Activated CD4-positive, alpha-beta T cell treated with anti-CD3 and anti-CD28 coated beads, Interleukin-2, amount 10 ng/mL, durations not matched to agents 7 days and 5 days (primary cell): ENCODE data around the gene EXO1. TPM values are rescaled to one million over a fixed set of nuclear protein-coding genes. Genes with fewer than 3 reads are reported as not detected.
"Not testable (repeated sequence)": the region's sequence is repeated elsewhere in the genome, so short reads cannot be mapped to it uniquely, and the experiment has no call there.

ENCODE experiments used
- CTCF ChIA-PET: fragments of 350-600 bp; sonication (Branson Sonifier 250); formaldehyde crosslinking; loops from one replicate; lab custom pipeline; 2021; ENCODE audit warnings: antibody characterized with exemption; lab: Charles Lee
- POLR2A ChIA-PET: fragments of 350-600 bp; sonication (Branson Sonifier 250); formaldehyde crosslinking; loops from one replicate; lab custom pipeline; 2021; ENCODE audit warnings: antibody characterized with exemption; lab: Charles Lee
- DNase-seq: peaks from one replicate; pipeline ENCODE4 v3.0.0-alpha.2; 2020
- H3K27ac Mint-ChIP-seq: one replicate; pipeline ENCODE4 v1.8.0; 2021; ENCODE audit warnings: mild to moderate bottlenecking, moderate library complexity, mixed read lengths
- H3K27me3 Mint-ChIP-seq: one replicate; pipeline ENCODE4 v1.8.0; 2021; ENCODE audit warnings: mixed read lengths
- H3K36me3 Mint-ChIP-seq: one replicate; pipeline ENCODE4 v1.8.0; 2021; ENCODE audit warnings: low read depth, mixed read lengths
- H3K4me1 Mint-ChIP-seq: one replicate; pipeline ENCODE4 v1.8.0; 2021; ENCODE audit warnings: mixed read lengths
- H3K4me3 Mint-ChIP-seq: one replicate; pipeline ENCODE4 v1.8.0; 2021; ENCODE audit warnings: mild to moderate bottlenecking, moderate library complexity, mixed read lengths
- H3K9me3 Mint-ChIP-seq: one replicate; pipeline ENCODE4 v1.8.0; 2021; ENCODE audit warnings: mixed read lengths
- total RNA-seq, 2 experiments: library from RNA; stranded (reverse); gene quantifications; one replicate each; pipeline ENCODE4 v1.2.3, GENCODE V29; 2021

Gene EXO1
- total RNA-seq, 2 experiments from 2014 or later = 41.3 to 44.4 TPM

DNA sequence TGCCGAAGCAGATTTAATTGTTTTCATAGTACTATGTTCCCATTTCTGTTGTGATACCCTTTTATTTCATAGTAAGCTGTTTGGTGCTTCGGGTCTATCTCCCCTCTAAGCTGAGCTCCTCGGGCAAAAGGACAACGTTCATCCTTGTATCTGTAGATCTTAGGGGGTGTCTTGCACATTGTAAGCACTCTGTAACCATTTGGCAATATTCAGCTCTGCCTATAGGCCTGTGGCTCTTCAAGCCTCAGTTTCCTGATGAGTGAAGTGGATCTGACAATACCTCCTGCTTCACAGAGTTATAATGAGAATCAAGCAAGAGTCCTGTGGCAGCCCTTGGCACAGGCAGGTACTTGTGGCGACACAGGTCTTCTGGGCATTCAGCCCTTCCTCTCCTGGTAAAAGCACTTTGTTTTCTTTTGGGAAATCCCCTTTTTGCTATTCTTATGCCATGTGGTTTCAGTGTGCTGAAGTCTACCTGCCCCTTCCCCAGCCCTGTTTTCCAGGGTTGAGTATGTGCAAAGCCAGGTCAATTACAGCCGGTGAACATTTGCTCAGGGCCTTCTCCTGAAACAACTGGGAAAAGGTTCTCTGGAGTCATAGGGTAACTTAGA lies 8.5 kb upstream of the EXO1 start:
- DNase-seq = no peak
- CTCF ChIA-PET = no interaction called here
- Mint-ChIP-seq H3K4me3 (no peak overlapping the region), H3K9me3 (no peaks in the 10 kb centered on the region), H3K27ac (no peak overlapping the region), H3K4me1 (peaks cover 10% of the 10 kb centered on the region), H3K36me3 (no peaks in the 10 kb centered on the region), H3K27me3 (peaks cover 14% of the 10 kb centered on the region)
- POLR2A ChIA-PET = no interaction called here

DNA sequence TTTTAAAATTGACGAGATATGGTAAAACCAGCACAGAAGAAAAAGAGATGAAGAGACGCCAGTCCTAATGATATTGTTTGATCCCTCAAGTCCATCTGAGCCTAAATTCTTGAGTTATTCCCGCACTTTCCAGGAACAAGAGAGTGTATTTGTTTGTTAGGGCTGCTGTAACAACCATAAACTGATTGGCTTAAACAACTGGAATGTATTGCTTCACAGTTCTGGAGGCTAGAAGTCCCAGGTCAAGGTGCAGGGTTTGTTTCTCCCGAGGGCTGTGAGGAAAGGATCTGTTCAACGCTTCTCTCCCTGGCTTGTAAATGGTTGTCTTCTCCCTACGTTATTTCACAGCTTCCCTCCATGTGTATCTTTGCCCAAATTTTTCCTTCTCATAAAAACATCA lies 7.8 kb upstream of the EXO1 start:
- Mint-ChIP-seq H3K27ac (no peak overlapping the region), H3K36me3 (no peaks in the 10 kb centered on the region), H3K9me3 (no peaks in the 10 kb centered on the region), H3K27me3 (peaks cover 14% of the 10 kb centered on the region), H3K4me1 (peaks cover 10% of the 10 kb centered on the region), H3K4me3 (no peak overlapping the region)
- DNase-seq = no peak
- POLR2A ChIA-PET = no interaction called here
- CTCF ChIA-PET = no interaction called here

DNA sequence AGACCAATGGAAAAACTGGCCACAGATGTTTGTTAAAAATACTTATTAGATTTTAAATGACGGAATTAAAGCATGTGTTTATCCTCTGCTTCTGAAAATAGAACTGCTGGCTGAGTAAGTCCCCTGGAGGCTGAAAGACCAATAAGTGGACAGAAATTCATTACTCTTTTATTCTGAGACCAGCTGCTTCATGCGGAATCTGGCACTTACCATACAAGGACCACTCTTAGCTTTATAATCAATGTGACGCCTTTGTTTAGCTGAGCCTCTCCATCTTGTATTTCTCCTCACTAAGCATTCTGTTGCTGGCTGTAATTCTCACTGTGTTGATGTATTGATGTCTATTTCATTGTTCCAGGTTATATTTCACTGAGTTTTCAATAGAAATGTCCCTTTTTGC lies 6.3 kb upstream of the EXO1 start:
- Mint-ChIP-seq H3K36me3 (no peaks in the 10 kb centered on the region), H3K27me3 (peaks cover 14% of the 10 kb centered on the region), H3K9me3 (no peaks in the 10 kb centered on the region), H3K4me1 (peaks cover 13% of the 10 kb centered on the region), H3K4me3 (no peak overlapping the region), H3K27ac (no peak overlapping the region)
- CTCF ChIA-PET = interaction anchor here (0.8 kb wide), 1 partner anchor 9 kb away, joined by 5 read pairs; no protein-coding TSS in a partner anchor
- POLR2A ChIA-PET = no interaction called here
- DNase-seq = no peak

DNA sequence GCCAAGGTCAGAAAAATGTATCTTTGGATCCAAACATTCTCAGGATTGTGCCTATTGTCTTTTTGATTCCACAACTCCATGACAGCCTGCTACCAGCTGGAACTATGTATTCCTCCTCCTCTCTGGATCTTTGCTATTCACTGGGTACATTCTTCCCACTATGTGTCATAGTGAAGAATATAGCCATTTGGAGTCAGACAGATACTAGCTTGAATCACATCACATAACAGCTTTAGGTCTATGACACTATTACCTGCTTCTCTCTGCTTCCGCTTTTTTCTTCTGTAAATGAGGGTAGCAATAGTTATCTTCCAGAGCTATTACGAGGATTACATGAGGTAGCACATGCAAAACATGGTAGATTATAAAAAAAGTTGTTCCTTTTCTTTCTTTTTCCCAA lies 5.4 kb upstream of the EXO1 start:
- ChIA-PET POLR2A (no interaction called here), CTCF (interaction anchor here (0.8 kb wide), 1 partner anchor 8 kb away, joined by 5 read pairs; no protein-coding TSS in a partner anchor)
- no peak for DNase-seq
- Mint-ChIP-seq H3K27ac (no peak overlapping the region), H3K4me1 (peaks cover 22% of the 10 kb centered on the region), H3K4me3 (no peak overlapping the region), H3K27me3 (peaks cover 12% of the 10 kb centered on the region), H3K36me3 (no peaks in the 10 kb centered on the region), H3K9me3 (no peaks in the 10 kb centered on the region)

DNA sequence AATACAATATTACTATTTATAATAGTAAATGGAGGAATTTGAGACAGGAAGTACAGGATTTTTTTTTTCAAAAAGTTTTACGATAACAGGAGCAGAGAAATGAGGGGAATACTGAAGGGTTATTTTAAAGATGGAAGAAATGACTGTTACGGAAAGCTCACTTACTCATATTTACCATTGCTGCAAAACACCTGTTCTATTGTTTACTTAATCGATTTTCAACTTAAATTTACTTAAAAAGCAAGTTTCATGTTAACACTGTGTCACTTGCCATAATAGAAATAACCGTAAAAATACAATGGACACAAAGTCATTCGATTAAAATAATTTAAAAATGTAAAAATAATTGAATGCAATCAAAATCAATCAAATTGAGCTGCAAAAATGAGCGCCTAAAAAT lies 3.4 kb upstream of the EXO1 start:
- Mint-ChIP-seq H3K9me3 (no peaks in the 10 kb centered on the region), H3K4me1 (peaks cover 30% of the 10 kb centered on the region), H3K27ac (no peak overlapping the region), H3K4me3 (no peak overlapping the region), H3K27me3 (peaks cover 12% of the 10 kb centered on the region), H3K36me3 (peaks cover 13% of the 10 kb centered on the region)
- CTCF ChIA-PET = no interaction called here
- POLR2A ChIA-PET = no interaction called here
- DNase-seq = no peak

DNA sequence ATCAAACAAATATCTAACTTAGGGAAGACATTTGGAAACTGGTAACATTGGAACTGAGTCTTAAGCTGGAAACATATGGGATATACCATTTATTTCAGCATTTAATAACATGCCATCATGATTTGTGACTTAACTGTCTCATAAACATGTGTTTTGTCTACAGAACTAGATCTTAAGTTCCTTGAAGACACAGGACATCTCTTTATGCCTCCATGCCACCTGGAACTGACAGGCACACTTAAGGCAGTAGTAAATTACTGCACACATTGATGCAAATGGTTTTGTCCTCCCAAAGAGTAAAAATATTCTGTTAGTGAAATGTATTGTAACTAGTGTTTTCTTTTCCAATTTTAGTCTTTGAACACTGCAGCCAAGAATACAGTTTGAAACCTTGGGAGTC lies 1.6 kb upstream of the EXO1 start:
- POLR2A ChIA-PET = no interaction called here
- no peaks in the 10 kb centered on the region for H3K9me3 Mint-ChIP-seq
- no peak for DNase-seq
- H3K27ac Mint-ChIP-seq = peak overlapping the region; percentile 100
- peaks cover 12% of the 10 kb centered on the region for H3K27me3 Mint-ChIP-seq
- no peak overlapping the region for H3K4me3 Mint-ChIP-seq
- peaks cover 32% of the 10 kb centered on the region for H3K4me1 Mint-ChIP-seq
- H3K36me3 Mint-ChIP-seq = peaks cover 16% of the 10 kb centered on the region
- CTCF ChIA-PET = no interaction called here

DNA sequence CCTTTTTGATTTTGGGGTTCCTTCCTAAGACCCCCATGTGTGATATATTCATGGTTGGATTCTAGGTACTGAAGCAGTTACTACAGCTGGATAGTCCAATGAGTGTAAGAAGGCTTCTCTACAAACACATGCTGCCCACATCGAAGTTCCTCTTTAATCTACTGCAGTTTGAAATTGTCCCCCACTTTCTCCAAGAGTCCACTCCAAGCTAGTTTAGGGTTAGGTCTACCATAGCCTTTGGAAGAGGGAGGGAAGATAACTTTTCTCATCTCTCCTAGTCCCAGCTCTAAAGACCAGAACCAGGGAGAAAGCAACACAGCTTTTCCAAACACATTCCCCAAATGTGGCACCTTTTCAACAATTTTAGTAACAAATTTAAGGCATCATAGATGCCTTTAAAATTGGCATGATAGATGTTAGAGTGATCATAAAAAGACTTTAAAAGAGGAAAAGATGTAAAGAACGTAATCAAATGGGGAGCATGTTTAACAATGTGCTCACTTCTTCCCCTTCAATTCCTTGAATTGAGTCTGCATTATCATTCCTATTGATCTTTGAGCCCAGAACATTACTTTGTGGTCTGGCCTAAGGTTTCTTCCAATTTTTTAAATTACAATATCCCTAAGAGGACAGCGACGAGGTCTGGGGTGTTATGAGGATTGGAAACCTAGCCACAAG lies 1.0 kb upstream of the EXO1 start:
- no peaks in the 10 kb centered on the region for H3K9me3 Mint-ChIP-seq

DNA sequence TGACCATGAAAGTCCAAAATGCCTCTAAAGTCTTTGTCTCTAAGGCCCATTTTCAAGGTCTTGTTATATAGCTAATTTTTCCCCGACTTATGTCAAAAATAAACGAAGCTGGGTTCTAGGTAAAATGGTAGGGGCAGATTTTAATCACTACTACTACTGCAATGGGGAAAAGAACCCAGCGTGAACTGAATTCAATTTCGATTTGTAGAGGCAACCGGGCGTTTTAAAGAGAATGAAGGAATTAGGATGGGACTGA lies 536 bp upstream of the EXO1 start:
- H3K27me3 Mint-ChIP-seq = peaks cover 12% of the 10 kb centered on the region
- ChIA-PET POLR2A (no interaction called here), CTCF (interaction anchor here (1.0 to 1.2 kb wide), 3 partner anchors 9 to 167 kb away, joined by 3 to 4 read pairs (median 3); no protein-coding TSS in a partner anchor)
- H3K4me3 Mint-ChIP-seq = peak overlapping the region; percentile 89
- DNase-seq = no peak
- H3K9me3 Mint-ChIP-seq = no peaks in the 10 kb centered on the region
- H3K36me3 Mint-ChIP-seq = peaks cover 21% of the 10 kb centered on the region
- H3K4me1 Mint-ChIP-seq = peaks cover 36% of the 10 kb centered on the region
- peak overlapping the region; percentile 100 for H3K27ac Mint-ChIP-seq

More for the DNA sequence above, 1.0 kb upstream of the EXO1 start:
- Mint-ChIP-seq H3K27me3 (peaks cover 12% of the 10 kb centered on the region), H3K4me3 (peak overlapping the region; percentile 89), H3K27ac (peak overlapping the region; percentile 100), H3K4me1 (peaks cover 34% of the 10 kb centered on the region), H3K36me3 (peaks cover 18% of the 10 kb centered on the region)
- ChIA-PET CTCF (interaction anchor here (1.0 to 1.2 kb wide), 3 partner anchors 9 to 167 kb away, joined by 3 to 4 read pairs (median 3); no protein-coding TSS in a partner anchor), POLR2A (no interaction called here)
- DNase-seq = no peak

DNA sequence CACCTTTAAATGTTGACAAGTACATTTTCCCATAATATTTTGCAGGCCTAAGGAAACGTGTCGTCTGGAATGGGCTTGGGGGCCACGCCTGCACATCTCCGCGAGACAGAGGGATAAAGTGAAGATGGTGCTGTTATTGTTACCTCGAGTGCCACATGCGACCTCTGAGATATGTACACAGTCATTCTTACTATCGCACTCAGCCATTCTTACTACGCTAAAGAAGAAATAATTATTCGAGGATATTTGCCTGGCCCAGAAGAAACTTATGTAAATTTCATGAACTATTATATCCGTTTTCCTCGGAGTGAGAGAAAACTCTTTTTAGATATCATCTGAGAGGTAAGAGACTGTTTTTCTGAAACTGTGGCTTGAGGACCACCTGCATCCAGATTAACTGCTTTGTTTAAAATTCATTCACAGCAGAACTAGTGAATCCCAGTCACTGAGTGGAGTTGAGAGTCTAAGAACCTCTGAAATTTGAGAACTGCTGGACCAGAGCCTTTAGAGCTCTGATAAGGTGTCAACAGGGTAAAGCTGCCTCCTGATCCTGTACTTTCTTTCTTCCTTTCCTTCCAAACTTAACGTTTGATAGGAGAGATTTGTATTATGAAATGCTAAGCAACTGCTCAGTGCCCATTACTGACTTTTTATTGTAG lies 811 bp downstream of the EXO1 start:
- POLR2A ChIA-PET = no interaction called here
- Mint-ChIP-seq H3K9me3 (no peaks in the 10 kb centered on the region), H3K27ac (peak overlapping the region; percentile 100), H3K4me3 (peak overlapping the region; percentile 89), H3K27me3 (peaks cover 2% of the 10 kb centered on the region), H3K36me3 (peaks cover 30% of the 10 kb centered on the region), H3K4me1 (peaks cover 38% of the 10 kb centered on the region)
- CTCF ChIA-PET = no interaction called here
- no peak for DNase-seq

DNA sequence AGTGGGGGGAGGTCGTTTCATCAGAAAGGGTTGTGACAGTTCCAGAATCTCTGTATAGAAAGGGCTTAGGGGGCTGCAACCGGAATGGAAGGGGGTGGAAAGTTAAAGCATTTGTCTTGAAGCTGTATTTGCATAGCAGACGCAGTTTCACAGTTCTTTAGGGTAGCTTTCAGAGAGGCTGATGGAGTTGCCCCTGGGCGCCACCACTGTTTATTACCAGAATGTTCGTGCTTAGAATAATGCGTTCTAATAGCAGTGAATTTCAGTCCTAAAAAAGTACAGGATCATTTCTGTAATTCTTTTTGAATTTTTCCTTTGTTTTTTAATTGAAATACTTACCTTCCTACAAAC lies 1.3 kb downstream of the EXO1 start:
- DNase-seq = no peak
- Mint-ChIP-seq H3K36me3 (peaks cover 35% of the 10 kb centered on the region), H3K4me3 (peak overlapping the region; percentile 89), H3K9me3 (no peaks in the 10 kb centered on the region), H3K27me3 (no peaks in the 10 kb centered on the region), H3K27ac (peak overlapping the region; percentile 100), H3K4me1 (peaks cover 38% of the 10 kb centered on the region)
- ChIA-PET CTCF (no interaction called here), POLR2A (no interaction called here)

DNA sequence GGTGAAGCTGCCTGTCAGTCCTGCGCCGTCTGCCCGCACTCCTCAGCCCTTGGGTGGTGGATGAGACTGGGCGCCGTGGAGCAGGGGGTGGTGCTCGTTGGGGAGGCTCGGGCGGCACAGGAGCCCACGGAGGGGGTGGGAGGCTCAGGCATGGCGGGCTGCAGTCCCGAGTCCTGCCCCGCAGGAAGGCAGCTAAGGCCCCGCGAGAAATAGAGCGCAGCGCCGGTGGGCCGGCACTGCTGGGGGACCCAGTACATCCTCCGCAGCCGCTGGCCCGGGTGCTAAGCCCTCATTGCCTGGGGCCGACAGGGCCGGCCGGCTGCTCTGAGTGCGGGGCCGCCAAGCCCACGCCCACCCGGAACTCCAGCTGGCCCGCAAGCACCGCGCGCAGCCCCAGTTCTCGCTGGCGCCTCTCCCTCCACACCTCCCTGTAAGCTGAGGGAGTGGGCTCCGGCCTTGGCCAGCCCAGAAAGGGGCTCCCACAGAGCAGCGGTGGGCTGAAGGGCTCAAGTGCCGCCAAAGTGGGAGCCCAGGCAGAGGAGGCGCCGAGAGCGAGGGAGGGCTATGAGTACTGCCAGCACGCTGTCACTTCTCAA lies 7.6 kb downstream of the EXO1 start:
- H3K4me3 Mint-ChIP-seq, H3K27me3 Mint-ChIP-seq, H3K27ac Mint-ChIP-seq, POLR2A ChIA-PET, CTCF ChIA-PET, H3K9me3 Mint-ChIP-seq, DNase-seq: not testable (repeated sequence)
- H3K4me1 Mint-ChIP-seq = peaks cover 13% of the 10 kb centered on the region
- peaks cover 45% of the 10 kb centered on the region for H3K36me3 Mint-ChIP-seq

DNA sequence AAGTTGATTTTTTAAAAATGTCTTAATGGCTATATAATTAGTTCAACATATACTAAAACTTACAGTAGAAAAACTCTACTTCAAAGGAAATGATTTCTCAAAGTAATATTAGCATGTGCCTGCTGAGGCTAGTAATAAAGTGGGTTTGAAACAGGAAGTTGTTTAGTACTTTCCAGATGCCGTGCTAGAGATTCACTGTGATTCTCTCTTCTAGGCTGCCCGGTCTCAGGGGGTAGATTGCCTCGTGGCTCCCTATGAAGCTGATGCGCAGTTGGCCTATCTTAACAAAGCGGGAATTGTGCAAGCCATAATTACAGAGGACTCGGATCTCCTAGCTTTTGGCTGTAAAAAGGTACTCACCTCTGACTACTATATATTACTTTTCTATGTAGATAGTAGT lies 9.1 kb downstream of the EXO1 start:
- H3K4me1 Mint-ChIP-seq = peaks cover 10% of the 10 kb centered on the region
- H3K27ac Mint-ChIP-seq = no peak overlapping the region
- H3K27me3 Mint-ChIP-seq = no peaks in the 10 kb centered on the region
- CTCF ChIA-PET = interaction anchor here (1.0 kb wide), 1 partner anchor 10 kb away, joined by 4 read pairs; no protein-coding TSS in a partner anchor
- H3K9me3 Mint-ChIP-seq = no peaks in the 10 kb centered on the region
- no peak overlapping the region for H3K4me3 Mint-ChIP-seq
- peaks cover 46% of the 10 kb centered on the region for H3K36me3 Mint-ChIP-seq
- DNase-seq = no peak
- POLR2A ChIA-PET = no interaction called here

DNA sequence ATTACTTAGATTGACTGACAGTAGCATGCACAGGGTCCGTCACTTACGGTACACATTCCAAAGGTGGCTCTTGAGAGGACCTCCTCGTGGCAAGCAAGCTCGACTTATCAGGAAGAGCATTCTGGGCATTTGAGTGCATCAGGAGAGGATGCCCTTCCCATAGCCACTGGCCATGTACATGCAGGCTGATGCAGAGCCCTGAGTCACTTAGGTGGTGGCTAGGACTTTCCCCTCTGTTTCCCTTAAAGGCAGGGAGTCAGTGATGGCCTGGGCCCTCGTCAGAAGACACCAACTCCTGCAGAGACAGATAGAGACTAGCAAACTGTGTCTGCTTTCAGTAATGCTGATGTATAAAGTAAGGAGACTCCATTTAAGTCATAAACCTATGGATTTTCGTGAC lies 12.9 kb downstream of the EXO1 start:
- no peak for DNase-seq
- CTCF ChIA-PET = no interaction called here
- Mint-ChIP-seq H3K4me1 (peaks cover 2% of the 10 kb centered on the region), H3K27me3 (no peaks in the 10 kb centered on the region), H3K4me3 (no peak overlapping the region), H3K36me3 (peaks cover 42% of the 10 kb centered on the region), H3K9me3 (no peaks in the 10 kb centered on the region), H3K27ac (no peak overlapping the region)
- POLR2A ChIA-PET = no interaction called here
